Smooth muscle cell (in vitro differentiated cells): Measurements from ENCODE around the gene MRM3. TPM values are rescaled to one million over a fixed set of nuclear protein-coding genes. Genes with fewer than 3 reads are reported as not detected.
"Not testable (repeated sequence)": the region's sequence is repeated elsewhere in the genome, so short reads cannot be mapped to it uniquely, and the experiment has no call there.

Experiments used
- DNase-seq: peaks from one replicate; lab custom pipeline; 2025; ENCODE audit not compliant: unreplicated experiment; lab: John Stamatoyannopoulos, UW
- H2AFZ ChIP-seq: fragments of 200-600 bp; sonication (generic); 2 replicates; pipeline ENCODE4 v1.6.0; 2016; ENCODE audit warnings: antibody characterized with exemption, low read depth, mild to moderate bottlenecking
- H3F3A ChIP-seq: fragments of 200-600 bp; sonication (generic); 2 replicates; pipeline ENCODE4 v1.6.0; 2017; ENCODE audit warnings: antibody characterized with exemption, low read depth
- H3K27ac ChIP-seq: fragments of 200-600 bp; sonication (generic); 2 replicates; pipeline ENCODE4 v1.5.1; 2016; ENCODE audit warnings: low read depth, mild to moderate bottlenecking
- H3K27me3 ChIP-seq: fragments of 200-600 bp; sonication (generic); 2 replicates; pipeline ENCODE4 v1.6.1; 2016; ENCODE audit warnings: low read depth, mild to moderate bottlenecking
- H3K36me3 ChIP-seq: fragments of 200-600 bp; sonication (generic); 2 replicates; pipeline ENCODE4 v1.5.1; 2016; ENCODE audit warnings: low read depth
- H3K4me1 ChIP-seq: fragments of 200-600 bp; sonication (generic); 2 replicates; pipeline ENCODE4 v1.5.1; 2016; ENCODE audit warnings: low read depth
- H3K4me2 ChIP-seq: fragments of 200-600 bp; sonication (generic); 2 replicates; pipeline ENCODE4 v1.6.0; 2016; ENCODE audit warnings: mild to moderate bottlenecking
- H3K4me3 ChIP-seq: fragments of 200-600 bp; sonication (generic); 2 replicates; pipeline ENCODE4 v1.5.1; 2016; ENCODE audit warnings: mild to moderate bottlenecking
- H3K79me2 ChIP-seq: fragments of 200-600 bp; sonication (generic); 2 replicates; pipeline ENCODE4 v1.6.0; 2016; ENCODE audit warnings: low read depth, mild to moderate bottlenecking
- H3K9ac ChIP-seq: fragments of 200-600 bp; sonication (generic); 2 replicates; pipeline ENCODE4 v1.6.0; 2016; ENCODE audit warnings: low read depth
- H3K9me3 ChIP-seq: fragments of 200-600 bp; sonication (generic); replicated peaks from 2 replicates; pipeline ENCODE4 v1.5.1; 2016; ENCODE audit warnings: low read depth
- H4K20me1 ChIP-seq: fragments of 200-600 bp; sonication (generic); 2 replicates; pipeline ENCODE4 v1.6.0; 2016; ENCODE audit warnings: low read depth
- CTCF ChIP-seq: fragments of 200-600 bp; sonication (generic); IDR thresholded peaks from 2 replicates; pipeline ENCODE4 v1.5.1; 2017; ENCODE audit warnings: borderline replicate concordance, mild to moderate bottlenecking, antibody characterized with exemption; ENCODE audit not compliant: insufficient read depth, poor library complexity, severe bottlenecking
- WGBS: methylation state at CpG from one replicate; pipeline ENCODE4 v1.1.7; 2016; ENCODE audit warnings: low lambda C conversion rate; 5-methylcytosine and 5-hydroxymethylcytosine counted together
- polyA plus RNA-seq: library from polyadenylated mRNA; unstranded; fragments of >200 nt; fragmentation: Nextera tagmentation; extraction: Ambion mirVana; gene quantifications from 2 replicates; pipeline ENCODE4 v1.2.1, GENCODE V29; 2016
- total RNA-seq: library from RNA; depleted of rRNA; stranded (reverse); fragments of >200 nt; gene quantifications from 2 replicates; pipeline ENCODE4 v1.2.3, GENCODE V29; 2014

MRM3 gene
- total and polyA plus RNA-seq, 2 experiments from 2014 or later, result 8.7 to 12.8 TPM

DNA sequence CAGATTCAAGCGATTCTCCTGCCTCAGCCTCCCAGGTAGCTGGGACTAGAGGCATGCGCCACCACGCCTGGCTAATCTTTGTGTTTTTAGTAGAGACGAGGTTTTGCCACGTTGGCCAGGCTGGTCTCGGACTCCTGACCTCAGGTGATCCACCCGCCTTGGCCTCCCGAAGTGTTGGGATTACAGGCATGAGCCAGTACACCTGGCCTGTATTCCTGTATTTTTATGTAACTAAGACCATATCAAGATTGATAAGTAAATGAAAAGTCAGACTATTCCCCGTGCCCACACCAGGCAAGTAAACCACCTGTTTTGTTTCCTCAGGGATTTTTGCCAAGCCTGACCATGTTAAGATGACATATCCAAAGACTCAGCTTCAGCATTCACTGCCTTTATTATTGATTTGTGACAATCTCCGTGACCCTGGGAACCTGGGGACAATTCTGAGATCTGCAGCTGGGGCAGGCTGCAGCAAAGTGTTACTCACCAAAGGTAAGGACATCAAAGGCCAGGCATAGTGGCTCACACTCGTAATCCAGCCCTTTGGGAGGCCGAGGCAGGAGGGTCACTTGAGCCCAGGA, 5.6 kb downstream of the MRM3 start:
- TF ChIP-seq CTCF, result no peak
- Histone ChIP-seq H4K20me1 (peaks cover 8% of the 10 kb centered on the region), H3K9me3 (no peaks in the 10 kb centered on the region), H3K4me1 (peaks cover 12% of the 10 kb centered on the region), H3K36me3 (no peaks in the 10 kb centered on the region), H3K9ac (no peak overlapping the region), H3K4me2 (no peak overlapping the region), H3K4me3 (no peak overlapping the region), H3K79me2 (peaks cover 24% of the 10 kb centered on the region), H3F3A (peaks cover 6% of the 10 kb centered on the region), H3K27me3 (no peaks in the 10 kb centered on the region), H3K27ac (no peak overlapping the region), H2AFZ (no peak overlapping the region)
- DNase-seq, result no peak
- 98% methylated on average over 12 of the region's 12 CpGs for WGBS

- Histone ChIP-seq H3K4me3 (no peak overlapping the region), H3F3A (peaks cover 6% of the 10 kb centered on the region), H3K9me3 (no peaks in the 10 kb centered on the region), H3K79me2 (peaks cover 17% of the 10 kb centered on the region), H2AFZ (no peak overlapping the region), H3K36me3 (no peaks in the 10 kb centered on the region), H3K9ac (no peak overlapping the region), H3K4me2 (no peak overlapping the region), H3K27ac (peak overlapping the region; percentile 9), H3K27me3 (no peaks in the 10 kb centered on the region), H4K20me1 (peaks cover 8% of the 10 kb centered on the region), H3K4me1 (peaks cover 4% of the 10 kb centered on the region)
- no peak for TF ChIP-seq CTCF
- no peak for DNase-seq
- WGBS, result 91% methylated on average over 4 of the region's 4 CpGs
Observed at GRCh38 chr17:788551-788950, 6.4 kb downstream of the MRM3 start.

DNA sequence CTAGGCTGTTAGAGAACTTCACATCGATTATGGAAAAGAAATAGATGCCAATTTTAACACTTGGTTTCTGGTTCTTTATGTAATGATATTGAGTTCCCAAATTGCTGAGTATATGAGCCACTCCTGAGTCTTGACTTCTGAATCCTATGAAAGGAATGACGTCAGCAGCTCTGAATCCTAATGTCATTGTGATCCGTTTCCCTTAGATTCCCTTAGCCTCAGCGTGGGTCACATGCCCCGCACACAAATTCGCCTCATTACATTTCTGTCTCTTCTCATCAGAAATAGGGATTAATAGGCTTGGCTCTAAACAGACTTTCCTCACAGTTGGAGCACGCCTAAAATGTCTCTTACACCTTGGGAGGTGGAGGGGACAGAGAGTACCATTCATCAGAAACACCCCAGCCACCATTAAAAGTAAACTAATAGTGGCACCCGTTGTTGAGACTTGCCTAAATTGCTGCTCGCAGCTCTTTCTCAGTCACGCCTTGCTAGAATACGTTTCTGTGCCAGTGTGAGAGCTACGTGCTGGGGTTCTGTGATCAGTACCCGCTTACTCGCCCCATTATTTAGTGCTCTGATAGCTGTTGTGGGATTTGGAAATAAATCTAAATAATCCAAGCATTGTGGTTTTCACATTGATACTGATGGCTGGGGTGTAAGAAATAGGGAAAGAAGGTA, 7.1 kb downstream of the MRM3 start:
- Histone ChIP-seq H3K27ac (peak overlapping the region; percentile 9), H3K4me1 (no peaks in the 10 kb centered on the region), H3K36me3 (no peaks in the 10 kb centered on the region), H3K4me3 (no peak overlapping the region), H3K4me2 (no peak overlapping the region), H4K20me1 (peaks cover 8% of the 10 kb centered on the region), H3K9me3 (no peaks in the 10 kb centered on the region), H3K79me2 (peaks cover 12% of the 10 kb centered on the region), H3F3A (peaks cover 6% of the 10 kb centered on the region), H3K27me3 (no peaks in the 10 kb centered on the region), H2AFZ (no peak overlapping the region), H3K9ac (no peak overlapping the region)
- DNase-seq, result no peak
- TF ChIP-seq CTCF, result no peak
- WGBS, result 89% methylated on average over 14 of the region's 14 CpGs

- Histone ChIP-seq H3K4me2 (peak overlapping the region; percentile 2), H3K27ac (peak overlapping the region; percentile 9), H3F3A (peaks cover 10% of the 10 kb centered on the region)
- WGBS, result 65% methylated on average over 24 of the region's 38 CpGs
- H4K20me1 ChIP-seq, H3K36me3 ChIP-seq, H3K4me1 ChIP-seq, DNase-seq, H3K9me3 ChIP-seq, H2AFZ ChIP-seq, H3K79me2 ChIP-seq, H3K9ac ChIP-seq, H3K27me3 ChIP-seq, H3K4me3 ChIP-seq: not testable (repeated sequence)
Observed at GRCh38 chr17:789931-790873, 8.0 kb downstream of the MRM3 start.

GRCh38 chr17:790874-791247, 8.7 kb downstream of the MRM3 start:
- not testable (repeated sequence) for H3K36me3 ChIP-seq, H3K9ac ChIP-seq, H3K27me3 ChIP-seq, H3K9me3 ChIP-seq, H4K20me1 ChIP-seq, H3K27ac ChIP-seq, H3K4me2 ChIP-seq, DNase-seq, H2AFZ ChIP-seq, H3K4me1 ChIP-seq, H3K79me2 ChIP-seq, H3K4me3 ChIP-seq
- WGBS, result 93% methylated on average over 9 of the region's 12 CpGs
- peaks cover 11% of the 10 kb centered on the region for H3F3A ChIP-seq
